ENCODE results near the gene KIF3C.
"Not testable (repeated sequence)": the region's sequence is repeated elsewhere in the genome, so short reads cannot be mapped to it uniquely, and the experiment has no call there.

KIF3C gene

GRCh38 chr2:25966531-25967270 lies 15.6 kb downstream of the KIF3C start:
- DNase-seq = no peak

GRCh38 chr2:25964891-25965290 lies 17.4 kb downstream of the KIF3C start:
- DNase-seq = peak in 36 of 56 donors; percentile 12 to 75 (median 34)

- peak in 1 of 56 donors; percentile 12 for DNase-seq
Measured at GRCh38 chr2:25960920-25961319, 21.4 kb downstream of the KIF3C start.

- no peak for DNase-seq
Measured at GRCh38 chr2:25960396-25960795, 21.9 kb downstream of the KIF3C start.

DNA sequence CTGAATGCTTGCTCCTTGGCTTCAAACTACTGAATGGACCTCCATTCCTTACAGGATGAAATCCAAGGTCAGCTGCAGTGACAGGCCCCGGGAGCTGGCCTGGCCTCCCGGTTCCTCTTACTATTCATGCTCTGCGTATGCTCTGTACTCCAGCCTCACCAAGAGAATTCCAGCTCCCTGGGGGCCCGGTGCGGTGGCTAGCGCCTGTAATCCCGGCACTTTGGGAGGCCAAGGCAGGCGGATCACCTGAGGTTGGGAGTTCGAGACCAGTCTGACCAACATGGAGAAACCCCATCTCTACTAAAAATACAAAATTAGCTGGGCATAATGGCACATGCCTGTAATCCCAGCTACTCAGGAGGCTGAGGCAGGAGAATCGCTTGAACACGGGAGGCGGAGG lies 23.7 kb downstream of the KIF3C start:
- not testable (repeated sequence) for DNase-seq

GRCh38 chr2:25957743-25958142 lies 24.6 kb downstream of the KIF3C start:
- no peak for DNase-seq

GRCh38 chr2:25955869-25956535 lies 26.3 kb downstream of the KIF3C start:
- no peak for DNase-seq

DNA sequence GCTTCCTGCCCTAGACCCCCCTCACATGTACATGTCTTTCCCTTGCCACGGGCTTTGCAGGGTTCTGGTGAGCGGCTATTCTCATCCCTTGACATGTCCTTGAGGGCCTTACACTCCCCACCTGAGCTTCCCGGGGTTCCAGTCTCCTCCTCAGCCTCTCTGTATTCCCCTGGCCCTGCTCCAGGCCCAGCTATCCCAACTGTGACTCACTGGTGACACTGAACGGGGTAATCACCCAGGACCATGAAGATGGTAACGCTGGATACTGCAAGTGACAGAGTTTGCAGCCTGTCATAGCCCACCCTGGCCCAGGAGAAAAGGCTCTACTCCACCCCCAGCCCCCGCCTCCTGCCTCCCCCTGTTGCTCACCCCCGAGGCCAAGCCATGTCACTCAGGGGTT lies 27.3 kb downstream of the KIF3C start:
- DNase-seq = no peak

GRCh38 chr2:25954199-25954752 lies 28.0 kb downstream of the KIF3C start:
- no peak for DNase-seq

DNA sequence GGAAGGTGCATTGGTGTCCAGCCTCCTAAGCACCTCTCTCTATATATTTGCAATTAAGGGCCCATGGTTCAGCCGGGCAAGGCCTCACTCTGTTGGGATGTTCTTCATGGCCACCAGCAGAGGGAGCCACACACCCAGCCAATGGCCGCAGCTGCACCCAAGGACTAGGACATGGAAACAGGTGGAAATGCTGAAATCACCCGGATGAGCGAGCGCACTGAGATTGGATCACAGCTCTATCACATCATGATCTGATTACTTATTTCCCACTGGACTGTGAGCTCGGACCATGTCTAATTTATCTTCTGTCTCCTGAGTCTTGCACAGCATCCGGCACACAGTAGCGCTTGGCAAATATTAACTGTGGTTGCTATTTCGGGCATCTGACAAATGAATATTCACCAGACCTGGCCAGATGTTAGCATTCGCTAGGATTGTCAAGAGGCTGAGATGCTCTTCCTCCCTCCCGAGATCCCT lies 31.2 kb downstream of the KIF3C start:
- DNase-seq = peak; percentile 29 to 91 (median 75)

GRCh38 chr2:25948437-25948836 lies 33.9 kb downstream of the KIF3C start:
- no peak for DNase-seq

GRCh38 chr2:25941042-25941441 lies 41.3 kb downstream of the KIF3C start:
- no peak for DNase-seq

GRCh38 chr2:25939257-25939668 lies 43.0 kb downstream of the KIF3C start:
- no peak for DNase-seq

- DNase-seq = peak in 31 of 56 donors; percentile 7 to 69 (median 31)
Measured at GRCh38 chr2:25938345-25938744, 44.0 kb downstream of the KIF3C start.

DNA sequence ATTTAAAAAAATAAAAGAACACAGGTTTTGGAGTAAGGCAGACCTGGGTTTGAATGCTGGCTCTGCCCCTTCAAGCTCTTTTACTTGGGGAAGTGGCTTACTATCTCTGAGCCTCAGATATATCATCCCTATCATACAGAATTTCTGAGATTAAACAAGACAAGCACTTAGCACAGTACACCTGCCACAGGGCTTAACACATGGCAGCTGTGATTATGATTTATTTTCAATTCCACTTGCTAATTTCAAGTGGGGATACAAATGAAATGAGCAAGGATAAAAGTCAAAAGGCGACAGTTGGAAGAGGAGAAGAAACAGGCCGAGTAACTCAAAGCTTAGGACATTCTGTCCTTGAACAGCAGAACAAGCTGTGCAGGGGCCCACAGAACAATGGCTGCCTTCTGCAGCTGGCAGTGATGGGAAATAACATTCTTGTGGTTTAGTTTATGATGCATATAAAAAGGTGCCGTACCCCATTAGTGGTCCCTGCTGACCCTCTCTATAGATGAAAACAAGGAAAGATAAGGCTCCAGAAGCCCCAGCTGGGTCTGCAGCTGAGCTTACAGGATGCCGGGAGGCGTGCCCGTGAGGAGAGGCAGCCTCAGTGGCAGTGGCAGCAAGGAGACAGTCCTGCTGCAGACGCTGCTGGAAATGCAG lies 45.3 kb downstream of the KIF3C start:
- DNase-seq = peak in 7 of 56 donors; percentile 12 to 51 (median 22)

GRCh38 chr2:25933622-25934021 lies 48.7 kb downstream of the KIF3C start:
- DNase-seq = no peak

DNA sequence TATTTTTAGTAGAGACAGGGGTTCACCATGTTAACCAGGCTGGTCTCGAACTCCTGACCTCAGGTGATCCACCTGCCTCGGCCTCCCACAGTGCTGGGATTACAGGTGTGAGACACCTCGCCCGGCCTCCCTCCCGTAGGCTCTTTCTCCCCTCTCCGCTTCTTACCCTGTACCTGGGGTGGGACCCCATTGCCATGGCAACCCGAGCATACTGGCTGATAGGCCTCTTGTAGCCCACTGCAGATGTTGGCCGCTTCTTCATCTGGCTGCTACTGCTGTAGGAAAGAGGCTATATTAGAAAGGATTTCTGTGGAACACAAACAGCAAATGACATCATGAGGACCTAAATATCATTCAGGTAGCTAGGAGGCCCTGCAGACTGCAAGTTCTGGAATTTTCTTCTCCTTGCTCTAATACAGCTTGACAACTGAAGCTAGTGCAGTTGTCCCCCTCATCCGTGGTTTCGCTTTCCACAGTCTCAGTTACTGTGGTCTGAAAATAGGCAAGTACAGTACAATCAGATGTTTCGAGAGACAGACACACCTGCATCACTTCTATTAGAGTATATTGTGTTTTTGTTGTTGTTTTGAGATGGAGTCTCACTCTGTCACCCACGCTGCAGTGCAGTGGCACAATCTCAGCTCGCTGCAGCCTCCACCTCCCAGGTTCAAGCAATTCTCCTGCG lies 52.4 kb downstream of the KIF3C start:
- DNase-seq = no peak

DNA sequence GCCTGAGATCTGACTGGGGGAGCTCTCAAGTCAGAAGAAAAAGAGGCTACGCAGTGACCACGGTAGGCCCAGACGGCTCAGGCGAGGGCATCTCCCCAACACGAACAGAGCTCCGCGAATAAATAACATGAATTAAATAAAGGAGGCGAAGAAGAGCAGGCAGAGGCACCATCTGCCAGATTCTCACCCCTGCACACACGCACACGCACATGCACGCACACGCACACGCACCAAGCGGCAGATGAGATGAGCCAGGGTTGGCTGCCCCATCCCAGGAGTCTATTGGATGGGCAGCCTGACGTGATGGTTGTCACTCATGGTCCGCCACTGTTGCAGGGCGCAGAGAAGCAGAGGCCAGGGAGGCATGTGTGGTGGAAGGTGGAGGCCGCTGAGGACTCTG lies 53.6 kb downstream of the KIF3C start:
- peak in 4 of 56 donors; percentile 5 to 23 (median 8) for DNase-seq

- DNase-seq = no peak
Measured at GRCh38 chr2:25926984-25927756, 55.1 kb downstream of the KIF3C start.

GRCh38 chr2:25922501-25922900 lies 59.8 kb downstream of the KIF3C start:
- DNase-seq = no peak
